CD14-positive monocyte (primary cell): ENCODE data around the gene SUGT1. TPM values are rescaled to one million over a fixed set of nuclear protein-coding genes. Genes with fewer than 3 reads are reported as not detected.

Experiments used
- DNase-seq, 3 donors: peaks; one replicate each; pipeline ENCODE4 v3.0.0-alpha.2; 2011 to 2022
- H2AFZ ChIP-seq: 2 replicates; pipeline ENCODE4 v1.6.0; 2012; ENCODE audit warnings: mild to moderate bottlenecking, low read depth, low read length, inconsistent platforms; ENCODE audit not compliant: insufficient read depth, poor library complexity, severe bottlenecking
- H3K27ac ChIP-seq, 2 donors: 1 replicate in 1 of 2; 2 replicates in 1 of 2; pipeline ENCODE4 v1.5.1; 2012 to 2013; ENCODE audit warnings: low read length in 2 of 2, control low read depth in 1 of 2, inconsistent platforms in 1 of 2, low read depth in 1 of 2, mild to moderate bottlenecking in 1 of 2
- H3K27me3 ChIP-seq, 2 donors: one replicate each; pipeline versions ENCODE4 v1.6.0 to v1.6.1; 2011 to 2013; ENCODE audit warnings: low read length in 2 of 2; ENCODE audit not compliant: control insufficient read depth in 2 of 2, insufficient read depth in 2 of 2
- H3K36me3 ChIP-seq, 2 donors: replicated peaks in 1 of 2; 1 replicate in 1 of 2; 2 replicates in 1 of 2; pipeline versions ENCODE4 v1.5.1 to v1.6.1; 2012 to 2013; ENCODE audit warnings: low read length in 2 of 2, control low read depth in 1 of 2, inconsistent platforms in 1 of 2, mild to moderate bottlenecking in 1 of 2; ENCODE audit not compliant: insufficient read depth in 2 of 2, control insufficient read depth in 1 of 2
- H3K4me1 ChIP-seq, 2 donors: 1 replicate in 1 of 2; 2 replicates in 1 of 2; pipeline versions ENCODE4 v1.5.1 to v1.6.1; 2012 to 2013; ENCODE audit warnings: low read length in 2 of 2, control low read depth in 1 of 2, inconsistent platforms in 1 of 2, mild to moderate bottlenecking in 1 of 2, moderate library complexity in 1 of 2; ENCODE audit not compliant: insufficient read depth in 2 of 2, control insufficient read depth in 1 of 2
- H3K4me2 ChIP-seq: replicated peaks from 2 replicates; pipeline ENCODE3; 2012; ENCODE audit warnings: low read length, moderate library complexity, mild to moderate bottlenecking; ENCODE audit not compliant: poor library complexity, severe bottlenecking; ENCODE audit errors: extremely low read depth
- H3K4me3 ChIP-seq, 3 experiments: fragments of 200-600 bp in 1 of 3; sonication (generic) in 1 of 3; replicated peaks in 1 of 3; 1 replicate in 2 of 3; 2 replicates in 1 of 3; pipeline ENCODE4 v1.5.1; 2011 to 2013; ENCODE audit warnings: low read length in 3 of 3, mild to moderate bottlenecking in 3 of 3, control low read depth in 2 of 3, low read depth in 2 of 3, inconsistent platforms in 1 of 3, moderate library complexity in 1 of 3
- H3K79me2 ChIP-seq: 2 replicates; pipeline ENCODE4 v1.6.0; 2012; ENCODE audit warnings: mild to moderate bottlenecking, control low read depth, inconsistent platforms, low read length, moderate library complexity; ENCODE audit not compliant: insufficient read depth
- H3K9ac ChIP-seq: 2 replicates; pipeline ENCODE4 v1.6.0; 2017; ENCODE audit warnings: low read length, mild to moderate bottlenecking; ENCODE audit not compliant: insufficient read depth, poor library complexity, severe bottlenecking
- H3K9me3 ChIP-seq, 2 donors: replicated peaks in 1 of 2; 1 replicate in 1 of 2; 2 replicates in 1 of 2; pipeline versions ENCODE4 v1.5.1 to v1.6.1; 2012 to 2013; ENCODE audit warnings: low read length in 2 of 2, control low read depth in 1 of 2; ENCODE audit not compliant: control insufficient read depth in 1 of 2, insufficient read depth in 1 of 2
- H4K20me1 ChIP-seq: 2 replicates; pipeline ENCODE4 v1.6.0; 2012; ENCODE audit warnings: mild to moderate bottlenecking, low read length, control low read depth, moderate library complexity; ENCODE audit not compliant: insufficient read depth
- H3K27ac Mint-ChIP-seq, 7 donors: one replicate each; pipeline ENCODE4 v1.8.0; 2020; ENCODE audit warnings: mild to moderate bottlenecking in 7 of 7, mixed read lengths in 7 of 7, moderate library complexity in 6 of 7, inconsistent platforms in 2 of 7
- H3K27me3 Mint-ChIP-seq, 3 donors: one replicate each; pipeline ENCODE4 v1.8.0; 2021 to 2022; ENCODE audit warnings: low read depth in 3 of 3, mild to moderate bottlenecking in 3 of 3, mixed read lengths in 3 of 3, moderate library complexity in 3 of 3, inconsistent platforms in 1 of 3
- H3K36me3 Mint-ChIP-seq, 2 donors: one replicate each; pipeline ENCODE4 v1.8.0; 2020; ENCODE audit warnings: mixed read lengths in 2 of 2, inconsistent platforms in 1 of 2, mild to moderate bottlenecking in 1 of 2
- H3K4me1 Mint-ChIP-seq: one replicate; pipeline ENCODE4 v1.8.0; 2020; ENCODE audit warnings: mild to moderate bottlenecking, mixed read lengths
- H3K4me3 Mint-ChIP-seq, 2 donors: one replicate each; pipeline ENCODE4 v1.8.0; 2020; ENCODE audit warnings: mild to moderate bottlenecking in 2 of 2, mixed read lengths in 2 of 2, moderate library complexity in 1 of 2
- H3K9me3 Mint-ChIP-seq, 7 donors: one replicate each; pipeline ENCODE4 v1.8.0; 2020 to 2022; ENCODE audit warnings: mixed read lengths in 7 of 7, mild to moderate bottlenecking in 6 of 7, moderate library complexity in 6 of 7, inconsistent platforms in 2 of 7
- WGBS: methylation state at CpG from one replicate; pipeline ENCODE4 v1.1.5; 2013; ENCODE audit warnings: missing lambda C conversion rate; ENCODE audit not compliant: insufficient coverage; 5-methylcytosine and 5-hydroxymethylcytosine counted together
- intact Hi-C, 2 donors: fragments of 100-400 bp; cut with micrococcal nuclease; formaldehyde crosslinking; loops; one replicate each; pipeline versions ENCODE4 v1.15.0 to v1.15.1; 2023
- polyA plus RNA-seq, 3 donors: library from polyadenylated mRNA; depleted of rRNA in 1 of 3; unstranded in 2 of 3; stranded (reverse) in 1 of 3; fragments of 300-500 nt in 2 of 3; fragments of >200 nt in 1 of 3; fragmentation: Illumina TruSeq in 2 of 3; gene quantifications; 1 replicate in 2 of 3; 2 replicates in 1 of 3; pipeline ENCODE4 v1.2.3, GENCODE V29; 2012 to 2021
- TF ChIP-seq, protein P1 (sequence below): fragments of 200-600 bp; IDR thresholded peaks from one replicate; pipeline ENCODE4 v1.8.0; 2022; ENCODE audit warnings: antibody characterized with exemption, mild to moderate bottlenecking

Gene SUGT1
- polyA plus RNA-seq, 3 donors = 18.1 to 40.1 (median 37.7) TPM

DNA sequence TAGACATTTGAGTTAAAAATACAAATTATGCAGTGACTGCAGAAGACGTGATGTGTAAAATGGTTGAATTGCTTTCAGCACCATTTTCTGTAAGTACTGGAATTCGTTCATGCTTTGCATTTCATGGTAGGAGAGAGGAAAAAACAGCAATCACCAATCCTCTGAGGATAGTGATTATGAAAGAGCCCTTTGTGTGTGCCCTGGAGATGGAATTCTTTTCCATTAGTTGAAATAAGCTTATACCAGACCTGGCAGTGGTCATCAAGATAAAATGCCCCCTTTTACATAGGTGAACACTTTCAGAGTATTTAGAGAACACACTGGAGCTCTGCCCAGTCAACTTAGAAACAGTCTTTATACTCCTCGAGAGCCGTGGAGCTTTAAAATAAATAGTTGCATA lies 85.3 kb downstream of the SUGT1 start:
- intact Hi-C loops = no loop called here
- no CpG with 5 or more reads among the region's 4 CpGs for whole genome bisulfite sequencing

DNA sequence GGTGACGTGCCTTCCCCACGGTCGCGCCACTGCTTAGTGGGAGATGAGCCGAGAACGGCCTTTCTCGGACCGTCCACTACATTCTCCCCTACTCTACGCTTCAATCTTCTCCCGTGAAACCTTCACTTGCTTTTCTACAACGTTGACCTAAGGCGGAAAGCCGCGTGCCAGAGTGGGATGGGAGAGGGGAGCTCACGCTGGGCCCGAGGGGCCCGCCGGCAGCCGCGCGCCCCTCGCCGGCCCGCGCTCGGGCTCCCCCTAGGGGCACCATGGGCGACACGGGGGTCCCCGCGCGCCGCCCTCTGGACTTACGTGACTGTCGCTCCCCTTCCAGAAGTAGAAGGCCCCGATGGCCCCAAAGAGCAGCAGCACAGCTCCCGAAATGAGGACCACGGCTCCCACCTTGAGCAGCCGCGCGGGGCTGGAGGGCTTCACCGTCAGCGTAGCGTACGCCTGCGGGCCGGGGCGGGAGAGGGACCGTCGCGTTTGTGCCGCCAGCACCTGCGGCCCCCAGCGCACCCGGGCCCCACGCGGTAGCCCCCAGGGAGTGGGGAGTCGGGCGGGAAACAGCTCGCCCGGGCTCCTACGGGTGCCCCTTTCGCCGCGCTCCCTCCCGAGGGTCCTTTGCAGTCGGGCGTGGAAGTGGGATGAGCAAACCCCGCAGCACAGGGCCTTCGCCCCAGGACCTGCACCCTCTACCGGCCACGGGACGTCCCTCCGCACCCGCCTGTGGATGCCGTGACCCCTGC lies 86.3 kb downstream of the SUGT1 start:
- intact Hi-C loops = no loop called here
- peak in 1 of 3 donors; percentile 12 for DNase-seq
- TF ChIP-seq, protein P1, sequence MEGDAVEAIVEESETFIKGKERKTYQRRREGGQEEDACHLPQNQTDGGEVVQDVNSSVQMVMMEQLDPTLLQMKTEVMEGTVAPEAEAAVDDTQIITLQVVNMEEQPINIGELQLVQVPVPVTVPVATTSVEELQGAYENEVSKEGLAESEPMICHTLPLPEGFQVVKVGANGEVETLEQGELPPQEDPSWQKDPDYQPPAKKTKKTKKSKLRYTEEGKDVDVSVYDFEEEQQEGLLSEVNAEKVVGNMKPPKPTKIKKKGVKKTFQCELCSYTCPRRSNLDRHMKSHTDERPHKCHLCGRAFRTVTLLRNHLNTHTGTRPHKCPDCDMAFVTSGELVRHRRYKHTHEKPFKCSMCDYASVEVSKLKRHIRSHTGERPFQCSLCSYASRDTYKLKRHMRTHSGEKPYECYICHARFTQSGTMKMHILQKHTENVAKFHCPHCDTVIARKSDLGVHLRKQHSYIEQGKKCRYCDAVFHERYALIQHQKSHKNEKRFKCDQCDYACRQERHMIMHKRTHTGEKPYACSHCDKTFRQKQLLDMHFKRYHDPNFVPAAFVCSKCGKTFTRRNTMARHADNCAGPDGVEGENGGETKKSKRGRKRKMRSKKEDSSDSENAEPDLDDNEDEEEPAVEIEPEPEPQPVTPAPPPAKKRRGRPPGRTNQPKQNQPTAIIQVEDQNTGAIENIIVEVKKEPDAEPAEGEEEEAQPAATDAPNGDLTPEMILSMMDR = peak; percentile 75
- 4% methylated on average over 67 of the region's 75 CpGs for WGBS
- Mint-ChIP-seq H3K27me3 (peaks cover 33 to 54% (median 46%) of the 10 kb centered on the region in 3 donors), H3K4me1 (peaks cover 12% of the 10 kb centered on the region), H3K27ac (no peak overlapping the region), H3K4me3 (peak overlapping the region; percentile 69 to 89), H3K9me3 (peaks cover 0 to 9% (median 3%) of the 10 kb centered on the region in 7 donors), H3K36me3 (no peaks in the 10 kb centered on the region)
- Histone ChIP-seq H3K4me2 (peak overlapping the region; percentile 83), H3K9ac (peak overlapping the region; percentile 50), H3K36me3 (no peaks in the 10 kb centered on the region), H3K9me3 (peaks cover 0 to 10% of the 10 kb centered on the region in 2 donors), H3K27ac (no peak overlapping the region), H3K27me3 (peaks cover 36 to 50% of the 10 kb centered on the region in 2 donors), H2AFZ (peak overlapping the region; percentile 82), H3K79me2 (no peaks in the 10 kb centered on the region), H3K4me1 (peaks cover 7 to 14% of the 10 kb centered on the region in 2 donors), H3K4me3 (peak overlapping the region; percentile 32 to 76 (median 42)), H4K20me1 (no peaks in the 10 kb centered on the region)

More for the DNA sequence above, 85.3 kb downstream of the SUGT1 start:
- H3K27ac ChIP-seq = no peak overlapping the region
- no peak overlapping the region for H3K27ac Mint-ChIP-seq
- no peaks in the 10 kb centered on the region for H4K20me1 ChIP-seq
- H3K9me3 Mint-ChIP-seq = peaks cover 0 to 9% (median 3%) of the 10 kb centered on the region in 7 donors
- H3K9ac ChIP-seq = no peak overlapping the region
- peaks cover 36 to 47% of the 10 kb centered on the region in 2 donors for H3K27me3 ChIP-seq
- TF ChIP-seq, protein P1 = no peak
- peak overlapping the region in 1 of 2 donors; percentile 49 for H3K4me3 Mint-ChIP-seq
- H3K4me1 ChIP-seq = peaks cover 7 to 14% of the 10 kb centered on the region in 2 donors
- H3K4me3 ChIP-seq = no peak overlapping the region
- H3K36me3 Mint-ChIP-seq = no peaks in the 10 kb centered on the region
- H3K36me3 ChIP-seq = no peaks in the 10 kb centered on the region
- H3K79me2 ChIP-seq = no peaks in the 10 kb centered on the region
- H3K4me2 ChIP-seq = no peak overlapping the region
- peaks cover 0 to 10% of the 10 kb centered on the region in 2 donors for H3K9me3 ChIP-seq
- peaks cover 12% of the 10 kb centered on the region for H3K4me1 Mint-ChIP-seq
- no peak overlapping the region for H2AFZ ChIP-seq
- no peak for DNase-seq
- H3K27me3 Mint-ChIP-seq = peaks cover 33 to 54% (median 46%) of the 10 kb centered on the region in 3 donors
